Measurements from ENCODE around the gene TRMT44. TPM values are rescaled to one million over a fixed set of nuclear protein-coding genes. Genes with fewer than 3 reads are reported as not detected.

TRMT44 gene
- total RNA-seq, 1 donor from 2014 or later: 41.2 TPM

GRCh38 chr4:8407756-8408155, 32.8 kb upstream of the TRMT44 start:
- Mint-ChIP-seq H3K27me3 (ENCODE audit: low read depth) (no peaks in the 10 kb centered on the region), H3K4me3 (no peak overlapping the region), H3K36me3 (peaks cover 45% of the 10 kb centered on the region), H3K27ac (no peak overlapping the region), H3K4me1 (peaks cover 11% of the 10 kb centered on the region), H3K9me3 (peaks cover 5% of the 10 kb centered on the region)
- DNase-seq (ENCODE audit: low spot score in 2 of 2, unreplicated experiment in 2 of 2): no peak
- no peak for TF ChIP-seq CTCF (IDR thresholded peaks at IDR 0.05; ENCODE audit: unreplicated experiment)

DNA sequence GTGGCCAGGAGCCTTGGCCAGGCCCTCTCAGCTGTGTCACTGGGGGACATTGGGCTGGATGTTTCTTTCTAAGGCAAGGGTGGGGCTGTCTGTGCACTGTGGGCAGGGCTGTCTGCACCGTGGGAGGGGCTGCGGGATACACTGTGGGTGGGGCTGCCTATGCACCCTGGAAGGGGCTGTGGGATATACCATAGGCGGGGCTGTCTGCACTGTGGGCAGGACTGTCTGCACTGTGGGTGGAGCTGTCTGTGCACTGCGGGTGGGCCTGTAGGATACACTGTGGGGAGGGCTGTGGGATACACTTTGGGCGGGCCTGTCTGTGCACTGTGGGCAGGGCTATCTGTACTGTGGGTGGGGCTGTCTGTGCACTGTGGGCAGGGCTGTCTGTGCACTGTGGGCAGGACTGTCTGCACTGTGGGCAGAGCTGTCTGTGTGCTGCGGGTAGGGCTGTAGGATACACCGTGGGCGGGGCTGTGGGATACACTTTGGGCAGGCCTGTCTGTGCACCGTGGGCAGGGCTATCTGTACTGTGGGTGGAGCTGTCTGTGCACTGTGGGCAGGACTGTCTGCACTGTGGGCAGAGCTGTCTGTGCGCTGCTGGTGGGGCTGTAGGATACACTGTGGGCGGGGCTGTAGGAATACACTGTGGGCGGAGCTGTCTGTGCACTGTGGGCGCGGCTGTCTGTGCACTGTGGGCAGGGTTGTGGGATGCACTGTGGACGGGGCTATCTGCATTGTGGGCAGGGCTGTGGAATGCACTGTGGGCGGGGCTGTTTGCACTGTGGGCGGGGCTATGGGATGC, 31.1 kb upstream of the TRMT44 start:
- no peak for TF ChIP-seq CTCF (IDR thresholded peaks at IDR 0.05; ENCODE audit: unreplicated experiment)
- Mint-ChIP-seq H3K4me3 (no peak overlapping the region), H3K4me1 (peaks cover 4% of the 10 kb centered on the region), H3K9me3 (peaks cover 5% of the 10 kb centered on the region), H3K27me3 (ENCODE audit: low read depth) (no peaks in the 10 kb centered on the region), H3K36me3 (peaks cover 51% of the 10 kb centered on the region), H3K27ac (no peak overlapping the region)
- DNase-seq (ENCODE audit: low spot score in 2 of 2, unreplicated experiment in 2 of 2): no peak

GRCh38 chr4:8410066-8410625, 30.4 kb upstream of the TRMT44 start:
- Mint-ChIP-seq H3K36me3 (peaks cover 52% of the 10 kb centered on the region), H3K27ac (no peak overlapping the region), H3K4me3 (no peak overlapping the region), H3K27me3 (ENCODE audit: low read depth) (no peaks in the 10 kb centered on the region), H3K9me3 (peaks cover 5% of the 10 kb centered on the region), H3K4me1 (peaks cover 4% of the 10 kb centered on the region)
- DNase-seq (ENCODE audit: low spot score in 2 of 2, unreplicated experiment in 2 of 2): no peak
- no peak for TF ChIP-seq CTCF (IDR thresholded peaks at IDR 0.05; ENCODE audit: unreplicated experiment)

DNA sequence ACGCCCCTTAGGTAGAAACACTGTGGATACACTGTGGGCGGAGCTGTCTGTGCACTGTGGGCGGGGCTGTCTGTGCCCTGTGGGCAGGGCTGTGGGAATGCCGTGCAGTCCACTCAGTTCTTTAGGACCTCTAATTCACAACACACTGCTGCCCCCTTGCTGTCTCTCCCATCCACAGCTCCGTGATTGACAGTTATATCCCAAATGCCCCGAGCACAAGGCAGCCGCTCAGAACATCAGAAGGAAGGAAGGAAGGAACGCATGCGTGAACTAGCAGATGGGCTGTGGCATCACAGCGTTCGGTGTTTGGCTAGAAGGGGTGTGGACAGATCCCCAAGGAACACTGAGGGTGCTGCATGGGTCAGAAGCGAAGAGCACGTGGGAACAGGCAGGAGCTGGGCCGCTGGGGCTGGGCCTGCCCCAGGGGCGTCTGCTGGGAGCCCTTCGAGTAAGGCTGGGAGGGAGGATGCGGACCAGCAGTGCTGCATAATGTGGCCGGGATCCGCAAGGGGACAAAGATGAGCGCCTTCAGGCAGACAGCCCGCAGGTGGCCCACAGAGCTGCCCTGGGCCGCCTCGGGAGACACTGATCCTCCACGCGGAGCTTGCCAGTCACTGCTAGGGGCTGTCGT, 29.8 kb upstream of the TRMT44 start:
- Mint-ChIP-seq H3K27ac (peak overlapping the region; percentile 59), H3K4me1 (peaks cover 4% of the 10 kb centered on the region), H3K9me3 (peaks cover 5% of the 10 kb centered on the region), H3K27me3 (ENCODE audit: low read depth) (no peaks in the 10 kb centered on the region), H3K4me3 (no peak overlapping the region), H3K36me3 (peaks cover 47% of the 10 kb centered on the region)
- DNase-seq (ENCODE audit: low spot score in 2 of 2, unreplicated experiment in 2 of 2): peak in 1 of 2 experiments; percentile 67
- no peak for TF ChIP-seq CTCF (IDR thresholded peaks at IDR 0.05; ENCODE audit: unreplicated experiment)

DNA sequence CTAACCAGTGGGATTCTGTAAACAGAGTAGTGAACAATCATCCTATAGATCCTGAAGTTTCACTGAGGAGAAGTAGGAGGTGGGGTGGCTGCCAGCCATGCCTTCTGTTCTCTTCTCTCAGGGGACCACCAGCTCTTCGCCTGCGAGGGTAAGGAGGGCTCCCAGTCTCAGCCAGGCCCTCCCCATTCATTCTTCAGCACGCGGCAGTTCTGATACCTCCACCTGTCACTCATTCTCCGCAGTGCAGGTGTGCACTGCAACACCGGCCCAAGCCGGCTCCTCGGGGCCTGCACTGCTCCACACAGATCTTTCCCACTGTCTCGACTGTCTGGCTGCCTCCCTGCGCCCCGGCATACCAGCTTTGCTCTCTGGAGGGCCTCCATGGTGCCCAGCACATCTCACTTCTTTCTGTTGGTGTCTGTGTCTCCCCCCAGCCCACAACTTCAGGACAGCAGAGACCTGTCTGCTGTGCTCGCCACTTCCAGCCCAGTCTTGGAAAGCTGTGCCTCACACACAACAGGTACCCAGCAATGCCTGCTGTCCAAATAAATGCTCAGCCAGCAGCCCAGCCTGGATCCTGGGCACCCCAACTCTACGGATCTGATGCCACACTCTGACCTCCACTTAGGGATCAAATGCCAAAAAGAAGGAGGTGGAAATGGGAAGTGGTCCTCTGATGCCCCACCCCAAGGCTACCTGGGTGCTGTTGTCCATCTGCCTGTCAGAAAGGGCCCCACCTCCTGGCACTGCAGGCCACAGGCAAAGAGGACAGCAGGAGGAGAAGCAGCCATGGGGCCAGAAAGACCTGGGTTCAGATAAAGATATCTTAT, 29.0 kb upstream of the TRMT44 start:
- H3K27ac Mint-ChIP-seq: no peak overlapping the region
- no peak for DNase-seq (ENCODE audit: low spot score in 2 of 2, unreplicated experiment in 2 of 2)
- no peaks in the 10 kb centered on the region for H3K9me3 Mint-ChIP-seq
- H3K4me1 Mint-ChIP-seq: peaks cover 4% of the 10 kb centered on the region
- peaks cover 39% of the 10 kb centered on the region for H3K36me3 Mint-ChIP-seq
- TF ChIP-seq CTCF (IDR thresholded peaks at IDR 0.05; ENCODE audit: unreplicated experiment): no peak
- no peak overlapping the region for H3K4me3 Mint-ChIP-seq
- no peaks in the 10 kb centered on the region for H3K27me3 Mint-ChIP-seq (ENCODE audit: low read depth)

All from mesothelial cell of epicardium (in vitro differentiated cells).